ENCODE results near the gene DTX1.

The DTX1 gene

DNA sequence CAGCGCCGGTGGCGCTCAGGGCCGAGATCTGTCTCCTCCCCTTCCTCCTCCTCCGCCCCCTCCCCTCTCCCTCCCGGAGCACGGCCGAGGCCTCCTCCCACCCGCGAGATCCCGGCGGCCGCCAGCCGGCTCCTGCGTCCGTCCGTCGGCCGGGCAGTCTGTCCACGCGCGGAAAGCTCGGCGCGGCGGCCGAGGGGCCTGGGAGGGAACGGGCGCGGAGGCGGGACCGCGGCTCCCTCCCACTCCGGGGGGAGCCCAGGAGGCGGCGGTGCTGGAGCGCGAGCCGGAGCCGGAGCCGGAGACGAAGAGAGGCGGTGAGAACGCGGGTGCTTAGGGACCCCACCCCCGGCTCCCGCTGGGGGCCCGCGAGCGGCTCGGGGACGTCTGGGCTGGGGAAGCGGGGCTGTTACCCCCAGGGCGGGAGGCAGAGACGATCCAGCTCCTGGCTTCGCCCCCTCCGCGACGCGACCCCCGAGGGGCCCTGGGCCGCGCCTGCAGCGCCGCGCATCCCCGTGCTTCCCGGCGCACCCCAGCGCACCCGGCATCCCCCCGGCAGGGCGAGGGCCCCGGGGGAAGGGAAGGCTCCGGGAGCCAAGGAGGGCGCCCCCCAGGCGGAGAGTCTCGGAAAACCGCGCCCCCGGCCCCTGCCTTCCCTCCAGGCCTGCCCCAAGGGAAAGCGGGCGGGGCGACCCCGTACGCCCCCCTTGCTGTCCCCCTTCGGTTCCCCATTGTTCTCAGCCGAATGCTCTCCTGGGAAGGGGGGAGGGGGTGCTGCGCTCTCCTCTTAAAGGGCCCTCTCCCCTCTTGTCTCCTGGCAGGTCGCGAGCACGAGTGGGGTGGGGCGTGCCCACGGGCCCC lies at the start of gene DTX1:
Gene DTX1 (plus strand): TSS at position 100 of the 858 bp plus-strand sequence. CDS start 1,463 bp downstream, outside the sequence.
- no peak for DNase-seq

DNA sequence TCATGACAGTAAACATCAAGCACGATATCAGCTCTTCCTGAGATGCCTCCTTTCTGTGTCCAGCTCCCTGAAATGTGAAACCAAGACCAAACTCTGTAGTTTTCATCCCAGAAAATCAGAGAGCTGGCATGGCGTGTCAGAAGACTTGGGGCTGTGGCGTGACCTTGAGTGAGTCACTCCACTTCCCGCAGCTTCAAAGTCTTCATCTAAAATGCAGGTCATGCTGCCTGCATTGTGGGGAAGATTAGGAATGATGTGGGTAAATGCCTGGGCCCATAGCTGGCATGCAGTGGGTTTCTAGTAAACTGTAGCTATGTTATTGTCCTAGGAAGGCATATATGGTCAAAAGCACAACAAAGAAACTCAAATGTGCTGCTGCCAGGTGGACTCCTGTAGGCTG lies 49.4 kb upstream of the DTX1 start:
- DNase-seq, result no peak

DNA sequence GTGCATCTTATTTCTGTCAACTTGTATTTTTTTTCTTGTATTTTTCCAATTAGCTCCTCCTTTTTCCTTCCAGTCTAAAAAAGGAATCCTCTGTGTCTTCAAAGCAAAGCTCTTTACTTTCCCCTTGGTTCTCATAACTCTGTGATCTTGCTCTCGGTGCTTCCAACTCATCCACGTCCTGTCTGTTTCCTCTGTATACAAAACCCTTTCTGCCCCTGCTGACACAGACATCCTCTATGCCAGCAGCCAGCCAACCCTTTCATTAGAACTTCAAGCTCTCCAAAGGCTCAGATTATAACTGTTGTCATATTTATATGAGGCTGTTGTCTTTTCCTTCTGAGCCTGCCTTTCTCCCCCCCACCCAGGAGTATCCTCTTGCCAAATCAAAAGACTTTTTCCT lies 45.8 kb upstream of the DTX1 start:
- no peak for DNase-seq

DNA sequence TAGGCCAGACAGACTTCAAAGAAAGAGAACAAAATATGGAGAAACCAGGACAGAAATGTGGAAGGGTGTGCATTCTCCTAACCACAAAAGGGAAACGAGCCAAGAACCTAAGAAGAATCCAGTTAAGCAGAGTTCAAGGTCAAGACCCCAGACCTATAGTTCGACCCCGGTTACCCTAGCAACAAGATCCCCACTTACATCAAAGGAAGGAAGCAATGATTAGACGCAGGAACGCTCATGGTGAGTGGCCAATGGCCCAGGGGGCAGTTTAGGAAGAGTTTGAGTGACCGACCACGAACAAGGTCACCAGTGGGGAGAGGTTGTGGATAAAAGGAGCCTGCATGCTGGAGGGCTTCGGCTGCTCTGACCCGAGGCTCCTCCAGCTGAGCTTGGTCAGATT lies 42.0 kb upstream of the DTX1 start:
- DNase-seq, result no peak

DNA sequence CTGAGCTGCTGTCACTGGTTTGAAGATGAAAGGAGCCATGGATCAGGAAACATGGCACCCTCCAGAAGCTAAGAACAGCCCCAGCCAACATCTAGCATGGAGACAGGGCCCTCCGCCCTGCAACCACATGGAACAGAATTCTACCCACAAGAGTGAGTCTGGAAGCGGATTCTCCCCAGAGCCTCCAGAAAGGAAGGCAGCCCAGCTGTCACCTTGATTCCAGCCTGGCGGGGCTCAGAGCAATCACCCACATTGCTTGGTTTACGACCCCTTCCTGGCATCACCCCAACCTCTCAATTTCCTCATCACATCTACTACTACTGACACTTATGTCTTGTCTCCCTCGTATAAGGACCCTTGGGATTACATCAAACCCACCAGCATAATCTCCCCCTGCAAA lies 39.7 kb upstream of the DTX1 start:
- DNase-seq, result no peak

DNA sequence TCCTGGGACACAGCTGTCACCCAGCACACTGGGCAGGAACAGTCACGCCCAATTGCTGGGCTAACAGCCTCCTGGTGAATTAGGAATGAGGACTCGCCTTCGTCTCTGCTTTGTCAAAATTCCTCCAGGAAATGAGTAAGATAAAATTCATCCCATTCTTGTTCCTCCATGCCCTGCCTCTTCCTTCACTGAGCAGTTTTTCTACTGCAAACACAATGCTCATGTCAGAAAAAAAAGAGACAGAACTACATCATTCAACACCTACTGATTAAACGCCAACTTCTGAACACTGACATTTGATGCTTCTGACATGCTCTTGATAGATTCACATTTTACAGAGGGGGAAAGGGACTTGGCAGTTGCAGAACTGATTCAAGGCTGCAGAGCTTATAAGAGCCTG lies 37.5 kb upstream of the DTX1 start:
- DNase-seq, result no peak

DNA sequence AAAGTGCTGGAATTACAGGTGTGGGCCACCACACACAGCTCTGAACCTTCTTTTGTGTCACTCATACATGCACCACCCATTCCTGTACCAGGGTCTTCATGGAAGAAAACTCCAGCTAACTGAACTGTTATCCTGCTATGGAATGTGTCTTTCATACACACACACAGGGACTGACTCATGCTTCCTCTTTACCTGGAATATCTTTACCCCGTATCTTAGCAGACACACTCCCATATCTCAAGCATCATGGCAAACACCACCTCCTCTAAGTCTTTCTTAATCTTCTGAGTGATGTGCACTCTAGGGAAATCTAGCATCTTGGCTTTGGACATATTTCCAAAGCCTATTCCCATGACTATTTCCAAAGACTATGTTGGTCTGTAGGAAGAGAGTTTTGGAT lies 35.0 kb upstream of the DTX1 start:
- no peak for DNase-seq

DNA sequence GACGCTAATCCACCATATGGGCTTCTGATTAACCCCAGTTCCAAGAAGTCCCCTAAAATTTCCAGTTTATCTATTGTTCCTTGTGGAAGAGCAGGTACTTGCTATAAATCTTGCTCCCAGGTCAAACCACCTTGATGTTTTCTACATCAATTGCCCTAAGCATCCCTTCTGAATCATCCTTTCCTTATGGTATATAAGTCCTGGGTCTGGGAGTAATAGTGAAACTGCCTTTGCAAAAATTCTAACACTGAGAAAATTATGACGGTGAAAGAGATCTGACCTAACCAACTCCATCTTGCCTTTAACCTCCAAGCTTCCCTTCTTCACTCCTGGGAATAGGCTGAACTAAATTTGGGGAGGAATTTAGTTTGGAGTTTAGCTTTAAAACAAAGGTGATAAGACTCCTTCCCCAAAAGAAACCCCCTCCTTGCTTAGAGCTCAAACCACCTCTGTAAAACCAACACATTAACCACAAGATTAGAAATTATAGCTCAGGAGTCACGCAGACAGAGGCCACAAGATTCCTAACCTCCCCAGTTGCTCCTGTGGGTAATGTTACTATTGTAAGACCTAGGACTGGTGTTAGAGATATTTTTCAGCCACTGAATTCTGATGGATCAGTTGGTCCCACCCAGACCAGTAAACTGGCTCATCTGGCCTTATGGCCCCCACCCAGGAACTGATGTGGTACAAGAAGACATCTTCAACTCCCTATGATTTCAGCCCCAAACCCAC lies 33.8 kb upstream of the DTX1 start:
- DNase-seq, result no peak

DNA sequence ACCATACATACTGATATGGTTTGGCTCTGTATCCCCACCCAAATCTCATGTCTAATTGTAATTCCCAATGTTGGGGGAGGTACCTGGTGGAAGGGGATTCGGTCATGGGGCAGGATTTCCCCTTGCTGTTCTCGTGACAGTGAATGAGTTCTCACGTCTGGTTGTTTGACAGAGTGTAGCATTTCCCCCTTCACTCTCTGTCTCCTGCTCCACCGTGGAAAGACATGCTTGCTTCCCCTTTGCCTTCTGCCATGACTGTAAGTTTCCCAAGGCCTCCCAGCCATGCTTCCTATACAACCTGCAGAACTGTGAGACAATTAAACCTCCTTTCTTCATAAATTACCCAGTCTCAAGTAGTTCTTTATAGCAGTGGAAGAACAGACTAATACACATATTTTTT lies 28.8 kb upstream of the DTX1 start:
- DNase-seq, result no peak

DNA sequence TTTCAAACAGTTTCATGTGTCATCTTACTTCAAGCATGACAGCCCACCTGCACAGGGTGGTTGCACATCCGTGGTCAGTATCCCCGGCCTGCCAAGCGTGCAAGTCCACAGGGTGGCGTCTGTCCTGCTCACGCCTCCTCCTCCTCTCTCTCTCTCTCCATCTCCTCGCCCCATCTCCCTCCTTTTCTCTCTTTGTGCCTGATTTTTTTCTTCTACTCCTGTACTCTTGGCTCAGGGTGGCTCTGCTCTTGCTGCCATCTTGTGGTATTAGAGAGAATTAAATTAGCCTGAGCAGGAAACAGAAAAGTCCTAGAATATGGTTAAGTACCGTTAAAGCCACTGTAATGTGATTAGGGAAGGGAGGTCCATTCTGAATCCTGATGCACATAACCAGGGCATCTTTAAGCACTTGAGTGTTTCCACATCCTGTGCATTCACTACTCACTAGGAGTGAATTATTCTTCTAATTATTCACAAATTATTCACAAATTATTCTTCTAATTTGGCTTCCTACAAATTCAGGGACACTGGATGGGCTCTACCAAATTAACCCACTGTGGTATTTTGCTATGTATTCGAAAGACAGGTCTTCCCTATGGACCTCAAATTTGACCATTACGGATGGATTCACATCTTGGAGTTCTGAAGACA lies 25.5 kb upstream of the DTX1 start:
- DNase-seq, result no peak

DNA sequence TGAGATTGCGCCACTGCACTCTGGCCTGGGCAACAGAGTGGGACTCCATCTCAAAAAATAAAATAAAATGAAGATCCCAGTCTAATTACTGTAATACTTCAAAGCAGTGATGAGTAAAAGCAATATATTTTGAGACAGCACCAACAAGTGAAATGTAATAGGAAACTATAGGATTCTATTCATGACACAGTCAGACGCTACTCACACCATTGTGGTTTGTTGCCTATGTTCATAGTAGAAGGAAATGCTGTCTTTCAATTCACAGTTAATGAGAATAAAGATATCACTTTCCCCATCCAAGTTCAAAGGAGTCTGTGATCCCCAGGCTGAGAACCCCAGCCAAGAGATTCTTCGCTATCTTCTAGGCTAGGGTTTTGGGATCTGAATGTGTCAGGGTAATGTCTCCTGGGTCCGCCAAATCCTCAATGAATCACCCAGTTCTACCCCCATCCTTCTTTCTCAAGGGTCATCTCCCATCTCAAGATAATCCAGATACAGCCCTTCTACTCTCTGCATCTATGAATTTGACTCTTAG lies 16.6 kb upstream of the DTX1 start:
- DNase-seq, result no peak

DNA sequence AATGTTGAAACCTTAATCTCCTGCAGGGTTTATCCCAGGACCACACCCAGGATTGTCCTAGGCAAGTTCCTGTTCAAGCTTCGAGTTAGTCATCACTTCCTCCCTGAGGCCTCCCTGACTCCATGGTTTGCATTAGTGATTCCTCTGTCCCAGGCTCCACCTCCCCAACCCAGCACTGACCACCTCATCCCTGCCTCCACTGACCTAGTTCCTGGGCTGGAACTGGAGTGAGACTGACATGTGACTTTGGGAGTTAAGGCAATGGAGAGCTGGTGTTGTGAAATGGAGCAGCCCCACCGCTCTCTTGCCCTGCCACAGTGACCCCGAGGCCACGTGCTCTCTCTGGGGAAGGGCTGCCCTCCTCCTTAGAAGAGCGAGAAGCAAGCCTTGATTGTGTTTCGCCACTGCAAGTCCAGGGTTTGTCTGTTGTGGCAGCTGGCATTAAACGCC lies 15.8 kb upstream of the DTX1 start:
- DNase-seq, result no peak

DNA sequence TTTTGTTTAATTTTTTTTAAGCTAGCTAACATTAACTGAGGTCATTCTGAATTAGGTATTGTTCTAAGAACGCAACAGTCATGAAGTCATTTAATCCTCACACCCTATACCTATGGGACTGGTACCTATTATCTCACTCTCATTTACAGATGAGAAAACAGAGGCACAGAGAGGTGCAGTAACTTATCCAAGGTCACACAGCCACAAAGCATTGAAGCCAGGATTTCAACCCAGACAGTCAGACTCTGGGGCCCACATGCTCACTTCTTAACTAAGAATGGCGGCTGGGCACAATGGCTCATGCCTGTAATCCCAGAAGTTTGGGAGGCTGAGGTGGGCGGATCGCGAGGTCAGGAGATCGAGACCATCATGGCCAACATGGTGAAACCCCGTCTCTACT lies 15.0 kb upstream of the DTX1 start:
- DNase-seq, result no peak

DNA sequence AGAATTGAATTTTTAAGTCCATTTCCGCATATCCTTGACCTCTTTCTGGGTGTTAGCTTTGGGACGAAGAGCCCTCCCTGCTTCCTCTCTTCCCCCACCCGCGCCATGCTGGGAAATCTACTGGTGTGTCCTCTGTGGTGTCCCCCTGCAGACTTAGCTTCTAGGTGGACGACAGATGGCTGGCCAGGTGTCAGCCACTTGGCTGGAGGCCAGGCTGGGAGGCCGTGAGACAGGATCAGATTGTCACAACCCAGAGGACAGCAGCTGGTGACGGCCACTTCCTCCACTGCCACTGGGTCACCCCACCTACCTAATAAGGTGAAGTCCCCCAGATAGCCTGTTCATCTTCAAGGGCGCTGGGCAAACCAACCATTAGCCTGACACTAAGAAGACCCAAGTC lies 13.3 kb upstream of the DTX1 start:
- no peak for DNase-seq

DNA sequence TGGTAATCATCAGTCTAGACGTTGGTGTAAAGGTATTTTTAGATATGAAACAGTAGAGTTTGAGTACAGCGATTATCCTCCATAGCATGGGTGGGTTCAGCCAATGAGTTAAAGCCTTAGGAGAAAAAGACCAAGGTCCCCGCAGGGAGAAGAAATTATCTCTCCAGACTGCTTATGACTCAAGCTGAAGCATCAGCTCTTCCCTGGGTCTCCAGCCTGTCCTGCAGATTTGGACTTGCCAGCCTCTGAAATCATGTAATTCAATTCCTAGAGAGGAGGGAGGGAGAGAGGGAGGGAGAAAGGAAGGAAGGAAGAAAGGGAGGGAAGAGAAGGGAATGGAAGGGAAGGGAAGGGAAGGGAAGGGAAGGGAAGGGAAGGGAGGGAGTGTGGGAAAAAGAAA lies 12.0 kb upstream of the DTX1 start:
- no peak for DNase-seq

DNA sequence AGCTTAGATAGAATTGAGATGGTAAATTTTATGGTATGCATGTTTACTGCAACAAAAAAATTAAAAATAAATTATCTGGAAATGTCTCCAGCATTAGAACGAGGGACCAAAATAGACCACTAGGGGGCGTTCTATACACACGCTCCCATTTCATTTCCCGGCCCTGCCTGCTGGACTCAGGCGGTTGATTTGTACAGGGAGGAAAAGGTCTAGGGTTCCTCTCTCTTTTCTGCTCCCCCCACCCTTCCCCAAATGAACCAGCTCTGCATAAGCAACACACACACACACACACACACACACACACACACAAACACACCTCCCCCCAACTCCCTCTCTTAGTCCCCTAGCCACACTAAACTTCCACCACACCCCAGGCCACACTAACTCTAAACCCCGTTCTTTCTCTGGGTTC lies 7.8 kb upstream of the DTX1 start:
- DNase-seq, result peak; percentile 76

DNA sequence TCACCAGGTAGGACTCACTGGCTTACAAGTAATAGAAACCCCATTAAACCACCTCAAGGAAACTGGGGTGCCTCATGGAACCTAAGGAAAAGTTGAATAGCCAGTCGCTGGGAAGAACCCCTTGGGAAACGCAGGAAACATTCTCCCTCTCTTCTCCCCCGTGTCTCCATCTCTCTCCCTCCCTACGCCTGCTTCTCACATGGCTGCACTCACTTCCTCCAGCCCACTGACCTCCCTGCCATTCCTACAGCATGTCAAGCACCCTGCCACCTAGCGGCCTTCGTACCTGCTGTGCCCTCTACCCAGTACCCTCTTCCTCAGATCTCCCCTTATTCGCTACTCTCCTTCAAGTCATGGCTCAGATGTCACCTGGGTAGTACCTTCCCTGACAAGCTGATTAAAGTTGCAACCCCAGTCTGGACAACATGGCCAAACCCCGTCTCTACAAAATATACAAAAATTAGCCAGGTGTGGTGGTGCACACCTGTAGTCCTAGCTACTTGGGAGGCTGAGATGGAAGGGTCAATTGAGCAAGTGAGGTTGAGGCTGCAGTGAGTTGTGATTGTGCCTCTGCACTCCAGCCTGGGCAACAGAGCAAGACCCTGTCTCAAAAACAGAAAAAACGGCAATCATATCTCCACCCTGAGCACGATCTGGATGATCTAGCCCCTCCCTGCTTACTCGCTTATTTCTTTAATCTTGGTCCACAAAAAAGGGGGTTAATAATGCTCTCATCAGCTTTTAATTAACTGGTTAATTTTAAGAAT lies 6.4 kb upstream of the DTX1 start:
- no peak for DNase-seq

DNA sequence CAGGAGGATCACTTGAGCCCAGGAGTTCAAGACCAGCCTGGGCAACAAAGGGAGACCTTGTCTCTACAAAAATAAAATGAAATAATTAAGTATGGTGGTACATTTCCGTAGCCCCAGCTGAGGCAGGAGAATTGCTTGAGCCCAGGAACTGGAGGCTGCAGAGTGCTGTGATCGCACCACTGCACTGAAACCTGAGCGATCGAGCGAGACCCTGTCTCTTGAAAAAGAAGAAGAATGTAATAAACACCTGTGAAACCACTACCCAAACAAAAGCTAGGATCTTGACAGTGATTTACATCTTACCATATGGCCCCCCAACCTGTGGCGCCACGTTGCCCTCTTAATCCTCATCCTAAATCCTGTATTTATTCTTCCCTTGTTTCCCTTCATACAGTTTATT lies 5.7 kb upstream of the DTX1 start:
- no peak for DNase-seq

DNA sequence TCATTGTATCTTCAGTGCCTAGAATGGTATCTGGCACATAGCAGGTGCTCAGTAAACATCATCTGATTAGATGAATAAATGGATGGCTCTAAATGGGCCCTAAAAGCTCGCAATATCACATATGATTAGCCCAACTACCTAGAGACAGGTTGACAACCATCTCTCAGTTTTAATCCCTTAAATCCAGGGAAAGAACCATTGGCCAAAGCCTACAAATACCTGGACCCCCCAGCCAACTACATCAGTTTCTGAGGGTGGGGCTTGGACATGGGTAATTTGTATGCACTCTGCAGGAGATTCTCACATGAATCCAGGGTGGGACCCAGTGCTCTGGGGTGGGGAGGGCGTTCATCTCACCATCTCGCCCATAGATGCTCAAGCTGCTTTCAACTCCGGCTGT lies 4.8 kb upstream of the DTX1 start:
- no peak for DNase-seq

DNA sequence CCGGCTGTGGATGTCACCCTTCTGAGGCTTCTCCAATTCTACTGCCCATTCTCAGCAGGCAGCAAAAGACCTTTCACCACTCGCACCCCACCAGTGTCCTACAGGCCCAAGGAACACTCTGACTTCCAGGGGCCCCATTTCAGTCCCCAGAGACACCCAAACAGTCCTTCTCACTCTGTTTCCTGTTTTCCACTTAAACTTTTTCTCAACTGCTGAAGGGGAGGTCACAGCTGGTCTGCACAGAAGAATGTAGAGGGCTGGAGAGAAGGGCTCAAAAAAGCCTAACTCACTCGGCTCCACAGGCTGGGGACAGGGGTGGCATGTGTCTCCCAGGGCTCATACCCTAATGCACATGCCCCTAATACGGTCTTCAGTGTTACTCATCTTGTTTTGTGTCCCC lies 4.2 kb upstream of the DTX1 start:
- no peak for DNase-seq

DNA sequence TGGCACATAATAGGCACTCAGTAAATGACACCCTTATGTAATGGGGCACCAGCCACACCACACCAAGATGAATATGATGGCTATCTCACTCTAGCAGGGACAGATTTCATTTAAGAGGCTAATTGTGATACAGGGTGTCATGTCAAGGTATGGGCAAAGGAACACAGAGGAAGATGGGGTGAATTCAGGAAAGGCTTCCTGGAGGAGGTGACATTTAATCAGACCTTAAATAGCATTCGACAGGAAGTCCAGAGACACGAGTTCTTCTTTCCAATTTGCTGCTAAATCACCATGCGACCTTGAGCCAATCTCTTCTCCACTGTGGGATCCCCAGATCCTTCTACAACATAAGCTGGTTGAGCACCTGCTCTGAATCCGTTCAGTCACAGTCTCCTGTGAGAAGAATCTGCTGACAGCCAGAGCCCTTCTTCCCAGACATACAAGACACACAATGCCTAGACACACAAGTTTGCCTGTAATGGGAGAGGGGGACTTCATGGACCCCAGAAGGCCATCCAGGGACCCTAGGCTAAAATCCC lies 1.5 kb upstream of the DTX1 start:
- DNase-seq, result no peak

DNA sequence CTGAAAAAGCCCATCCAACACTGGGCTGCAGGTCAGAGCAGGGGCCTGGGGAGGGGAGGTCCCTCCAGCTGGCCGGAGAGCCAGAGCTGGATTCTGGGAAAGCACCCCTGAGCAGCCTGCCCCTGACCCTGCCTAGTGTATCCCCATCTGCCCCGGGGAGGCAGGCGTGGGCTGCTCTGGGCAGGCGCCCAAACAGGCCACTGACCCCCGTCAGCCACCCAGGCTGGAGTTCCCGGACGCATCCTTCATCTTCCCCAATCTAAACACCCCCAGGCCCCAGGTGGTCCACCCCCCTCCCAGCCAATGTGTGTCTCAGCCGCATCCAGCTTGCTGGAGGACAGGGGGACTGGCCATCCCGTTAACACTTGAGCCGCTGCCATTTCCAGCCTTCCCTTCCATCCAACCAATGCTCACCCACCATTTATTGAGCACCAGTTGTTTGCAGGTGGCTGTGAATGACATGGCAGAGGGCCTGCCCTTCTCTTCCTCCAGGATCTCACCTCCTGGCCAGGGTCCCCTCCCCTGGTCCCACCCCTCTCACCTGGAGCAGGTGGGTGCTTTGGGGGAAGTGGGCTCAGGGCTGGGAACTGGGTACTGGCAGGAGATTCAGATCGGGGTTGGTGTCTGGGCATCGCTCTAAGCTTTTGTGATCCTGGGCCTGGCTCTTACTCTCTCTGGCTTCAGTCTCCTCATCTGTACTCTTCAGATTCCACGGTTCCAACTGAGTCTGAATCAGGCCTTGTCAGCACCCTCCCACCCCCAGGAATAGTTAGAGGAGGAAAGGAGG lies 743 bp upstream of the DTX1 start:
- DNase-seq, result no peak
